Aorta (tissue), 5 donors: ENCODE results near the gene AQR. TPM values are rescaled to one million over a fixed set of nuclear protein-coding genes. Genes with fewer than 3 reads are reported as not detected.

Experiments used
- ATAC-seq: fragments of 200-7000 bp; cut with Tn5 transposase; one replicate; pipeline ENCODE4 v1.9.1; 2022; ENCODE audit warnings: moderate library complexity; ENCODE audit not compliant: low FRiP score
- DNase-seq, 2 donors: peaks; one replicate each; pipeline ENCODE4 v3.0.0-alpha.2; 2020
- H3K27ac ChIP-seq, 2 donors: one replicate each; pipeline ENCODE4 v1.5.1; 2013; ENCODE audit warnings: low read length in 2 of 2, mild to moderate bottlenecking in 2 of 2, moderate library complexity in 2 of 2, control low read depth in 1 of 2, inconsistent platforms in 1 of 2, low read depth in 1 of 2
- H3K27me3 ChIP-seq, 2 donors: one replicate each; pipeline ENCODE4 v1.6.1; 2013; ENCODE audit warnings: control low read depth in 1 of 2, low read length in 1 of 2, mild to moderate bottlenecking in 1 of 2, moderate library complexity in 1 of 2; ENCODE audit not compliant: insufficient read depth in 2 of 2, control insufficient read depth in 1 of 2
- H3K36me3 ChIP-seq, 2 donors: one replicate each; pipeline ENCODE4 v1.6.1; 2013; ENCODE audit warnings: control low read depth in 1 of 2, low read length in 1 of 2, mild to moderate bottlenecking in 1 of 2; ENCODE audit not compliant: insufficient read depth in 2 of 2, control insufficient read depth in 1 of 2
- H3K4me1 ChIP-seq, 2 donors: one replicate each; pipeline ENCODE4 v1.6.1; 2013; ENCODE audit warnings: low read length in 2 of 2, control low read depth in 1 of 2, mild to moderate bottlenecking in 1 of 2, moderate library complexity in 1 of 2; ENCODE audit not compliant: insufficient read depth in 2 of 2, control insufficient read depth in 1 of 2
- H3K4me3 ChIP-seq, 2 donors: one replicate each; pipeline ENCODE4 v1.5.1; 2013; ENCODE audit warnings: low read length in 2 of 2, control low read depth in 1 of 2, mild to moderate bottlenecking in 1 of 2
- H3K9me3 ChIP-seq: one replicate; pipeline ENCODE4 v1.6.1; 2013; ENCODE audit warnings: mild to moderate bottlenecking, low read length; ENCODE audit not compliant: control insufficient read depth
- WGBS, 2 donors: extraction: QIAGEN DNeasy Blood & Tissue Kit; methylation state at CpG; one replicate each; pipeline ENCODE4 v1.1.7; 2013; 5-methylcytosine and 5-hydroxymethylcytosine counted together
- intact Hi-C, 2 donors: fragments of 100-400 bp; cut with DNase I; formaldehyde crosslinking; loops; one replicate each; pipeline versions ENCODE4 v1.14.2 to v1.15.0; 2022
- polyA plus RNA-seq, 2 donors: library from polyadenylated mRNA; stranded (reverse); fragments of 200-250 nt; gene quantifications; one replicate each; pipeline ENCODE4 v1.2.3, GENCODE V29; 2013
- total RNA-seq, 2 donors: library from RNA; stranded (reverse); fragmentation: NEBNext Ultra II Directional; extraction: Animal tissue kit (Norgen Biotek cat#: 25700); gene quantifications; one replicate each; pipeline ENCODE4 v1.2.1, GENCODE V29; 2021
- donor health status: healthy with polysubstance abuse.
- donor health status: Bipolar disorder and iron deficiency.
- donor health status: DM: no; HTN: no; CAD: no.
- donor health status: DM: no; HTN: no; CAD: no.
- donor health status: DM: yes; HTN: yes; CAD: no.

The AQR gene
- total and polyA plus RNA-seq, 4 donors = 3.8 to 28.9 (median 19.8) TPM

GRCh38 chr15:34904527-34904926, 65.0 kb downstream of the AQR start:
- peaks cover 0 to 2% of the 10 kb centered on the region in 2 donors for H3K4me1 ChIP-seq
- H3K4me3 ChIP-seq = no peak overlapping the region
- no peak overlapping the region for H3K27ac ChIP-seq
- no peaks in the 10 kb centered on the region for H3K27me3 ChIP-seq
- peaks cover 3 to 6% of the 10 kb centered on the region in 2 donors for H3K36me3 ChIP-seq
- DNase-seq (no peak), ATAC-seq (no peak)
- WGBS, 2 donors = 92% methylated on average over 1 of the region's 1 CpG
- intact Hi-C loops = loop anchor here in 1 of 2 donors (5.0 kb wide), 1 partner anchor 107 kb away; the partner anchor contains the start of gene ACTC1
- H3K9me3 ChIP-seq = no peaks in the 10 kb centered on the region

- H3K27ac ChIP-seq = no peak overlapping the region
- no peak for DNase-seq
- no peak overlapping the region for H3K4me3 ChIP-seq
- no peak for ATAC-seq
- intact Hi-C loops = loop anchor here in 1 of 2 donors (5.0 kb wide), 1 partner anchor 103 kb away; the partner anchor contains the start of gene ACTC1
- peaks cover 0 to 5% of the 10 kb centered on the region in 2 donors for H3K36me3 ChIP-seq
- no peaks in the 10 kb centered on the region for H3K27me3 ChIP-seq
- 47 to 52% methylated on average over 7 of the region's 7 CpGs for WGBS, 2 donors
- no peaks in the 10 kb centered on the region for H3K9me3 ChIP-seq
- H3K4me1 ChIP-seq = peaks cover 0 to 2% of the 10 kb centered on the region in 2 donors
Measured at GRCh38 chr15:34900748-34901147, 68.8 kb downstream of the AQR start.

- Histone ChIP-seq H3K27ac (no peak overlapping the region), H3K27me3 (no peaks in the 10 kb centered on the region), H3K4me1 (peaks cover 0 to 2% of the 10 kb centered on the region in 2 donors), H3K36me3 (peaks cover 7 to 8% of the 10 kb centered on the region in 2 donors), H3K9me3 (peaks cover 4% of the 10 kb centered on the region), H3K4me3 (no peak overlapping the region)
- DNase-seq (no peak), ATAC-seq (no peak)
- intact Hi-C loops = no loop called here
- 97 to 98% methylated on average over 5 of the region's 5 CpGs for WGBS, 2 donors
Measured at GRCh38 chr15:34896183-34896582, 73.4 kb downstream of the AQR start.

- H3K27ac ChIP-seq = no peak overlapping the region
- no peak overlapping the region for H3K4me3 ChIP-seq
- no peaks in the 10 kb centered on the region for H3K4me1 ChIP-seq
- peaks cover 4 to 8% of the 10 kb centered on the region in 2 donors for H3K36me3 ChIP-seq
- H3K27me3 ChIP-seq = no peaks in the 10 kb centered on the region
- no peak for ATAC-seq
- DNase-seq = no peak
- H3K9me3 ChIP-seq = peaks cover 4% of the 10 kb centered on the region
- intact Hi-C loops = no loop called here
Measured at GRCh38 chr15:34893967-34894366, 75.6 kb downstream of the AQR start.

GRCh38 chr15:34892963-34893591, 76.5 kb downstream of the AQR start:
- H3K9me3 ChIP-seq = peaks cover 4% of the 10 kb centered on the region
- no peak overlapping the region for H3K27ac ChIP-seq
- H3K27me3 ChIP-seq = no peaks in the 10 kb centered on the region
- 85 to 90% methylated on average over 7 of the region's 7 CpGs for WGBS, 2 donors
- DNase-seq (no peak), ATAC-seq (no peak)
- peaks cover 4 to 8% of the 10 kb centered on the region in 2 donors for H3K36me3 ChIP-seq
- intact Hi-C loops = no loop called here
- no peaks in the 10 kb centered on the region for H3K4me1 ChIP-seq
- no peak overlapping the region for H3K4me3 ChIP-seq

- Histone ChIP-seq H3K4me1 (no peaks in the 10 kb centered on the region), H3K27me3 (no peaks in the 10 kb centered on the region), H3K27ac (no peak overlapping the region), H3K4me3 (no peak overlapping the region), H3K36me3 (peaks cover 2 to 8% of the 10 kb centered on the region in 2 donors), H3K9me3 (peaks cover 4% of the 10 kb centered on the region)
- DNase-seq = no peak
- intact Hi-C loops = no loop called here
- WGBS, 2 donors = 28 to 43% methylated on average over 2 of the region's 2 CpGs
- no peak for ATAC-seq
Measured at GRCh38 chr15:34890424-34890823, 79.1 kb downstream of the AQR start.

GRCh38 chr15:34889476-34889875, 80.1 kb downstream of the AQR start:
- 90 to 94% methylated on average over 7 of the region's 7 CpGs for WGBS, 2 donors
- peaks cover 2 to 8% of the 10 kb centered on the region in 2 donors for H3K36me3 ChIP-seq

GRCh38 chr15:34886134-34886533, 83.4 kb downstream of the AQR start:
- ATAC-seq (no peak), DNase-seq (no peak)
- intact Hi-C loops = no loop called here
- Histone ChIP-seq H3K4me1 (no peaks in the 10 kb centered on the region), H3K27me3 (no peaks in the 10 kb centered on the region), H3K4me3 (no peak overlapping the region), H3K27ac (no peak overlapping the region), H3K36me3 (peaks cover 0 to 2% of the 10 kb centered on the region in 2 donors), H3K9me3 (no peaks in the 10 kb centered on the region)

More at GRCh38 chr15:34889476-34889875, 80.1 kb downstream of the AQR start:
- Histone ChIP-seq H3K27ac (no peak overlapping the region), H3K4me1 (no peaks in the 10 kb centered on the region), H3K9me3 (peaks cover 4% of the 10 kb centered on the region), H3K27me3 (no peaks in the 10 kb centered on the region), H3K4me3 (no peak overlapping the region)
- ATAC-seq (no peak), DNase-seq (no peak)
- intact Hi-C loops = no loop called here

- peaks cover 0 to 4% of the 10 kb centered on the region in 2 donors for H3K36me3 ChIP-seq
- H3K27me3 ChIP-seq = no peaks in the 10 kb centered on the region
- H3K4me3 ChIP-seq = no peak overlapping the region
- no peak for DNase-seq
- ATAC-seq = no peak
- no peaks in the 10 kb centered on the region for H3K9me3 ChIP-seq
- WGBS, 2 donors = 98 to 99% methylated on average over 2 of the region's 2 CpGs
- H3K4me1 ChIP-seq = no peaks in the 10 kb centered on the region
- H3K27ac ChIP-seq = no peak overlapping the region
- intact Hi-C loops = no loop called here
Measured at GRCh38 chr15:34883633-34884032, 85.9 kb downstream of the AQR start.
